Measurements from ENCODE around the gene SIRT4. TPM values are rescaled to one million over a fixed set of nuclear protein-coding genes. Genes with fewer than 3 reads are reported as not detected.

Gene SIRT4
- total and polyA plus RNA-seq, 2 of the 13 experiments (the other 11 are each of a cell fraction or from before 2014, with no cell fraction given), result 3.4 to 5.8 TPM

GRCh38 chr12:120292661-120293531 is 9.2 kb upstream of the SIRT4 start, which contains the start of gene RNU4-1 (continued):
- TF ChIP-seq RELA (CRISPR knock-in tag; IDR thresholded peaks at IDR 0.05), result no peak
- TF ChIP-seq SAFB2 (CRISPR knock-in tag; IDR thresholded peaks at IDR 0.05; ENCODE audit: borderline replicate concordance, low read depth), result peak; percentile 38; the same call in 1 of the 2 replicates
- TF ChIP-seq ZBTB7A (CRISPR knock-in tag; IDR thresholded peaks at IDR 0.05), result no peak
- TF ChIP-seq ZNF687 (CRISPR knock-in tag; IDR thresholded peaks at IDR 0.05), result no peak
- TF ChIP-seq ZNF720 (CRISPR knock-in tag; IDR thresholded peaks at IDR 0.05), result no peak
- no peak for TF ChIP-seq ZNF75D (CRISPR knock-in tag; IDR thresholded peaks at IDR 0.05; ENCODE audit: borderline replicate concordance)
- TF ChIP-seq, protein P1, sequence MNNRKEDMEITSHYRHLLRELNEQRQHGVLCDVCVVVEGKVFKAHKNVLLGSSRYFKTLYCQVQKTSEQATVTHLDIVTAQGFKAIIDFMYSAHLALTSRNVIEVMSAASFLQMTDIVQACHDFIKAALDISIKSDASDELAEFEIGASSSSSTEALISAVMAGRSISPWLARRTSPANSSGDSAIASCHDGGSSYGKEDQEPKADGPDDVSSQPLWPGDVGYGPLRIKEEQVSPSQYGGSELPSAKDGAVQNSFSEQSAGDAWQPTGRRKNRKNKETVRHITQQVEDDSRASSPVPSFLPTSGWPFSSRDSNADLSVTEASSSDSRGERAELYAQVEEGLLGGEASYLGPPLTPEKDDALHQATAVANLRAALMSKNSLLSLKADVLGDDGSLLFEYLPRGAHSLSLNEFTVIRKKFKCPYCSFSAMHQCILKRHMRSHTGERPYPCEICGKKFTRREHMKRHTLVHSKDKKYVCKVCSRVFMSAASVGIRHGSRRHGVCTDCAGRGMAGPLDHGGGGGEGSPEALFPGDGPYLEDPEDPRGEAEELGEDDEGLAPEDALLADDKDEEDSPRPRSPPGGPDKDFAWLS (CRISPR knock-in tag; IDR thresholded peaks at IDR 0.05; ENCODE audit: borderline replicate concordance), result no peak
- peak; percentile 74; the same call in 1 of the 2 replicates for TF ChIP-seq MEIS2 (CRISPR knock-in tag; IDR thresholded peaks at IDR 0.05)
- peak; percentile 84; the same call in 1 of the 2 replicates for TF ChIP-seq MTF1 (CRISPR knock-in tag; IDR thresholded peaks at IDR 0.05)
- TF ChIP-seq, protein P2, sequence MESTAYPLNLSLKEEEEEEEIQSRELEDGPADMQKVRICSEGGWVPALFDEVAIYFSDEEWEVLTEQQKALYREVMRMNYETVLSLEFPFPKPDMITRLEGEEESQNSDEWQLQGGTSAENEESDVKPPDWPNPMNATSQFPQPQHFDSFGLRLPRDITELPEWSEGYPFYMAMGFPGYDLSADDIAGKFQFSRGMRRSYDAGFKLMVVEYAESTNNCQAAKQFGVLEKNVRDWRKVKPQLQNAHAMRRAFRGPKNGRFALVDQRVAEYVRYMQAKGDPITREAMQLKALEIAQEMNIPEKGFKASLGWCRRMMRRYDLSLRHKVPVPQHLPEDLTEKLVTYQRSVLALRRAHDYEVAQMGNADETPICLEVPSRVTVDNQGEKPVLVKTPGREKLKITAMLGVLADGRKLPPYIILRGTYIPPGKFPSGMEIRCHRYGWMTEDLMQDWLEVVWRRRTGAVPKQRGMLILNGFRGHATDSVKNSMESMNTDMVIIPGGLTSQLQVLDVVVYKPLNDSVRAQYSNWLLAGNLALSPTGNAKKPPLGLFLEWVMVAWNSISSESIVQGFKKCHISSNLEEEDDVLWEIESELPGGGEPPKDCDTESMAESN (CRISPR knock-in tag; conservative IDR thresholded peaks at IDR 0.05), result 0 out of 2 replicates have a peak, but pooled peaks have one; percentile 49
- peak; percentile 93 for TF ChIP-seq ATF2 (CRISPR knock-in tag; IDR thresholded peaks at IDR 0.05)
- TF ChIP-seq SIN3A (IDR thresholded peaks at IDR 0.05; ENCODE audit: borderline replicate concordance, low read depth, low read length), result peak; percentile 85; the same call in 1 of the 2 replicates
- no peak for TF ChIP-seq HMGA1 (CRISPR knock-in tag; conservative IDR thresholded peaks at IDR 0.05)
- no peak for TF ChIP-seq DPF2 (CRISPR knock-in tag; IDR thresholded peaks at IDR 0.05; ENCODE audit: borderline replicate concordance, low read depth)
- no peak for TF ChIP-seq ZSCAN22 (CRISPR knock-in tag; IDR thresholded peaks at IDR 0.05)
- peak; percentile 61; the same call in 1 of the 2 replicates for TF ChIP-seq ZSCAN31 (CRISPR knock-in tag; IDR thresholded peaks at IDR 0.05; ENCODE audit: low read depth)
- TF ChIP-seq EZH2 (conservative IDR thresholded peaks at IDR 0.05; ENCODE audit: low read depth, low read length), result no peak
- TF ChIP-seq RFXAP (CRISPR knock-in tag; IDR thresholded peaks at IDR 0.05; ENCODE audit: borderline replicate concordance), result peak; percentile 58; the same call in 1 of the 2 replicates
- no peak for TF ChIP-seq CBX5 (CRISPR knock-in tag; IDR thresholded peaks at IDR 0.05; ENCODE audit: borderline replicate concordance)
- TF ChIP-seq BRD4 (CRISPR knock-in tag; IDR thresholded peaks at IDR 0.05), result peak; percentile 50

Measured in HepG2 (cell line).